SK-N-SH (cell line): Measurements from ENCODE around the gene ESRRA. TPM values are rescaled to one million over a fixed set of nuclear protein-coding genes. Genes with fewer than 3 reads are reported as not detected.
A peak's percentile ranks its signal among the peaks of the same experiment; 100 is the strongest.

Source experiments
- CTCF ChIA-PET: fragments of 300-600, 350-600 bp; formaldehyde crosslinking; extraction: SDS; loops from one replicate; lab custom pipeline; 2021; lab: Yijun Ruan, JAX
- POLR2A ChIA-PET: fragments of 350-600 bp; sonication (Branson Sonifier 250); formaldehyde crosslinking; extraction: SDS; loops from one replicate; lab custom pipeline; 2020; ENCODE audit warnings: antibody characterized with exemption, inconsistent platforms; lab: Yijun Ruan, JAX
- DNase-seq: peaks from one replicate; pipeline ENCODE4 v3.0.0; 2012
- H2AFZ ChIP-seq: fragments of 200-600 bp; sonication (generic); 2 replicates; pipeline ENCODE4 v1.8.1; 2016; ENCODE audit warnings: antibody characterized with exemption, mild to moderate bottlenecking, low read depth
- H3F3A ChIP-seq: fragments of 200-600 bp; sonication (generic); replicated peaks from 2 replicates; pipeline ENCODE3; 2016; ENCODE audit warnings: antibody characterized with exemption, mild to moderate bottlenecking; ENCODE audit not compliant: insufficient read depth
- H3K27ac ChIP-seq, 2 experiments: fragments of 200-500 bp in 1 of 2; fragments of 200-600 bp in 1 of 2; sonication (Bioruptor generic) in 1 of 2; sonication (generic), shearing (Covaris generic) in 1 of 2; 2 replicates each; pipeline versions ENCODE4 v1.5.1 to v1.6.1; 2014 to 2016; ENCODE audit warnings: low read depth in 2 of 2, inconsistent platforms in 1 of 2, low read length in 1 of 2, mild to moderate bottlenecking in 1 of 2, mixed read lengths in 1 of 2
- H3K27me3 ChIP-seq: fragments of 200-600 bp; sonication (generic), shearing (Covaris generic); 2 replicates; pipeline ENCODE4 v1.6.1; 2016; ENCODE audit warnings: mixed run types; ENCODE audit not compliant: insufficient read depth
- H3K36me3 ChIP-seq, 2 experiments: fragments of 200-500 bp in 1 of 2; fragments of 200-600 bp in 1 of 2; sonication (Bioruptor generic) in 1 of 2; sonication (generic) in 1 of 2; replicated peaks in 1 of 2; 2 replicates each; pipeline versions ENCODE3 to v1.5.1; 2014 to 2016; ENCODE audit warnings: low read length in 1 of 2, mild to moderate bottlenecking in 1 of 2; ENCODE audit not compliant: insufficient read depth in 2 of 2, control insufficient read depth in 1 of 2
- H3K4me1 ChIP-seq, 2 experiments: fragments of 200-500 bp in 1 of 2; fragments of 200-600 bp in 1 of 2; sonication (Bioruptor generic) in 1 of 2; sonication (generic), shearing (Covaris generic) in 1 of 2; 2 replicates each; pipeline versions ENCODE4 v1.5.1 to v1.6.1; 2014 to 2016; ENCODE audit warnings: low read depth in 1 of 2, low read length in 1 of 2, mixed run types in 1 of 2; ENCODE audit not compliant: insufficient read depth in 2 of 2, control insufficient read depth in 1 of 2
- H3K4me2 ChIP-seq: fragments of 200-600 bp; sonication (generic), shearing (Covaris generic); 2 replicates; pipeline ENCODE4 v1.6.1; 2017; ENCODE audit warnings: mixed run types
- H3K4me3 ChIP-seq, 2 experiments: fragments of 200-500 bp in 1 of 2; fragments of 200-600 bp in 1 of 2; sonication (Bioruptor generic) in 1 of 2; sonication (generic), shearing (Covaris generic) in 1 of 2; 2 replicates each; pipeline versions ENCODE4 v1.5.1 to v1.8.1; 2014 to 2016; ENCODE audit warnings: low read depth in 2 of 2, inconsistent platforms in 1 of 2, low read length in 1 of 2, mild to moderate bottlenecking in 1 of 2, mixed read lengths in 1 of 2, moderate library complexity in 1 of 2
- H3K79me2 ChIP-seq: fragments of 200-600 bp; sonication (generic); 2 replicates; pipeline ENCODE4 v1.8.1; 2017; ENCODE audit warnings: mild to moderate bottlenecking; ENCODE audit not compliant: insufficient read depth
- H3K9ac ChIP-seq: fragments of 200-600 bp; sonication (generic); 2 replicates; pipeline ENCODE4 v1.6.1; 2017; ENCODE audit warnings: mixed run types
- H3K9me2 ChIP-seq: fragments of 200-600 bp; sonication (generic); 2 replicates; pipeline ENCODE4 v1.6.1; 2017; ENCODE audit warnings: mixed run types
- H3K9me3 ChIP-seq: fragments of 200-600 bp; sonication (generic); 2 replicates; pipeline ENCODE4 v1.6.1; 2017; ENCODE audit warnings: mixed run types, mild to moderate bottlenecking, moderate library complexity
- H4K20me1 ChIP-seq: fragments of 200-600 bp; sonication (generic); 2 replicates; pipeline ENCODE4 v1.6.1; 2017; ENCODE audit warnings: mild to moderate bottlenecking, mixed run types; ENCODE audit not compliant: insufficient read depth
- CHD2 ChIP-seq: fragments of 150-350 bp; IDR thresholded peaks from 2 replicates; pipeline ENCODE4 v1.6.1; 2018; ENCODE audit warnings: low read length; ENCODE audit not compliant: partially characterized antibody
- ELF1 ChIP-seq: IDR thresholded peaks from 2 replicates; pipeline ENCODE4 v1.4.0; 2012
- EP300 ChIP-seq, 2 experiments: IDR thresholded peaks; 2 replicates each; pipeline versions ENCODE4 v1.4.0 to v1.6.1; 2012; ENCODE audit warnings: borderline replicate concordance in 1 of 2, low read depth in 1 of 2, low read length in 1 of 2
- FOSL2 ChIP-seq: IDR thresholded peaks from 2 replicates; pipeline ENCODE4 v1.4.0; 2012; ENCODE audit warnings: low read depth, mild to moderate bottlenecking, moderate library complexity, borderline replicate concordance
- FOXM1 ChIP-seq: IDR thresholded peaks from 2 replicates; pipeline ENCODE4 v1.4.0; 2012; ENCODE audit warnings: low read depth, mild to moderate bottlenecking
- GABPA ChIP-seq: IDR thresholded peaks from 2 replicates; pipeline ENCODE4 v1.4.0; 2012; ENCODE audit warnings: low read depth, mild to moderate bottlenecking
- GATA2 ChIP-seq: sonication (generic); formaldehyde crosslinking; IDR thresholded peaks from 2 replicates; pipeline ENCODE4 v1.5.0; 2020; ENCODE audit warnings: mild to moderate bottlenecking, missing genetic modification reagents
- IRF3 ChIP-seq: fragments of 150-350 bp; IDR thresholded peaks from 2 replicates; pipeline ENCODE4 v1.6.1; 2016; ENCODE audit warnings: mild to moderate bottlenecking, low read depth, low read length
- JUND ChIP-seq: IDR thresholded peaks from 2 replicates; pipeline ENCODE4 v1.4.0; 2012
- NFIC ChIP-seq: IDR thresholded peaks from 2 replicates; pipeline ENCODE4 v1.4.0; 2012; ENCODE audit warnings: borderline replicate concordance
- NRF1 ChIP-seq: IDR thresholded peaks from 2 replicates; pipeline ENCODE4 v1.6.1; 2012; ENCODE audit warnings: low read depth, mild to moderate bottlenecking, low read length
- PBX3 ChIP-seq: IDR thresholded peaks from 2 replicates; pipeline ENCODE4; 2012
- RCOR1 ChIP-seq: fragments of 150-350 bp; IDR thresholded peaks from 2 replicates; pipeline ENCODE4 v1.6.1; 2017; ENCODE audit warnings: antibody characterized with exemption, low read length
- RXRA ChIP-seq: IDR thresholded peaks from 2 replicates; pipeline ENCODE4 v1.4.0; 2012; ENCODE audit warnings: low read depth, mild to moderate bottlenecking, borderline replicate concordance
- SMC3 ChIP-seq: IDR thresholded peaks from 2 replicates; pipeline ENCODE4 v1.6.1; 2012; ENCODE audit warnings: low read depth, low read length, improper control_type of control experiment
- TAF1 ChIP-seq: IDR thresholded peaks from 2 replicates; pipeline ENCODE4 v1.6.1; 2012; ENCODE audit warnings: low read depth, mild to moderate bottlenecking, low read length, moderate library complexity, borderline replicate concordance
- TEAD4 ChIP-seq: IDR thresholded peaks from 2 replicates; pipeline ENCODE4 v1.4.0; 2012; ENCODE audit warnings: mild to moderate bottlenecking, borderline replicate concordance; ENCODE audit not compliant: insufficient read depth
- USF2 ChIP-seq: fragments of 150-350 bp; IDR thresholded peaks from 2 replicates; pipeline ENCODE4 v1.6.1; 2017; ENCODE audit warnings: antibody characterized with exemption, low read length, low read depth, borderline replicate concordance
- YY1 ChIP-seq: IDR thresholded peaks from 2 replicates; pipeline ENCODE4 v1.4.0; 2012; ENCODE audit warnings: low read depth, mild to moderate bottlenecking
- ZBTB33 ChIP-seq: IDR thresholded peaks from 2 replicates; pipeline ENCODE4 v1.4.0; 2012; ENCODE audit warnings: low read depth, borderline replicate concordance
- WGBS: methylation state at CpG from one replicate; pipeline ENCODE4 v1.1.6; 2017; ENCODE audit warnings: low lambda C conversion rate; 5-methylcytosine and 5-hydroxymethylcytosine counted together
- polyA plus RNA-seq, 3 experiments: library from polyadenylated mRNA; depleted of rRNA; stranded (reverse); fragments of >200 nt; gene quantifications; 2 replicates each; pipeline ENCODE4 v1.2.3, GENCODE V29; 2012
- TF ChIP-seq, protein P1 (sequence below): IDR thresholded peaks from 2 replicates; pipeline ENCODE4 v1.6.1; 2012; ENCODE audit warnings: mild to moderate bottlenecking, low read depth, low read length, moderate library complexity
- TF ChIP-seq, protein P2 (sequence below): IDR thresholded peaks from 2 replicates; pipeline ENCODE4 v1.4.0; 2012; ENCODE audit warnings: low read depth

Gene ESRRA
- polyA plus RNA-seq, 1 of the 3 experiments (the other 2 are of a cell fraction) = 27.8 TPM

- peak within 1 kb of the TSS; percentile 89 for H3K9ac ChIP-seq
- peak within 1 kb of the TSS; percentile 60 to 95 for H3K4me3 ChIP-seq
- H3K4me1 ChIP-seq = peaks cover 8 to 21% of the 10 kb centered on the region in 2 experiments; a peak in 2 of 4 replicates
- ChIA-PET POLR2A (interaction anchor here (0.5 to 3.2 kb wide), 8 partner anchors 9 to 105 kb away, joined by 3 to 33 read pairs (median 3); partner anchors contain the start of genes ESRRA and TRMT112), CTCF (interaction anchor here (1.6 to 12.2 kb wide), 4 partner anchors 12 to 34 kb away, joined by 5 to 196 read pairs (median 32); partner anchors contain the start of genes CATSPERZ, ESRRA and PLCB3)
- H3K27ac ChIP-seq = peak within 1 kb of the TSS; percentile 87 to 96
- H3F3A ChIP-seq = peaks cover 10% of the 10 kb centered on the region
- no peaks in the 10 kb centered on the region for H3K27me3 ChIP-seq
- peaks cover 28% of the 10 kb centered on the region for H3K79me2 ChIP-seq
- H2AFZ ChIP-seq = peak within 1 kb of the TSS; percentile 83
- WGBS = 0% methylated on average over 6 of the region's 102 CpGs
- H3K9me3 ChIP-seq = no peaks in the 10 kb centered on the region
- peak; percentile 97 for DNase-seq
- H3K4me2 ChIP-seq = peak within 1 kb of the TSS; percentile 100
- peaks cover 0 to 6% of the 10 kb centered on the region in 2 experiments for H3K36me3 ChIP-seq
- TF ChIP-seq, protein P1, sequence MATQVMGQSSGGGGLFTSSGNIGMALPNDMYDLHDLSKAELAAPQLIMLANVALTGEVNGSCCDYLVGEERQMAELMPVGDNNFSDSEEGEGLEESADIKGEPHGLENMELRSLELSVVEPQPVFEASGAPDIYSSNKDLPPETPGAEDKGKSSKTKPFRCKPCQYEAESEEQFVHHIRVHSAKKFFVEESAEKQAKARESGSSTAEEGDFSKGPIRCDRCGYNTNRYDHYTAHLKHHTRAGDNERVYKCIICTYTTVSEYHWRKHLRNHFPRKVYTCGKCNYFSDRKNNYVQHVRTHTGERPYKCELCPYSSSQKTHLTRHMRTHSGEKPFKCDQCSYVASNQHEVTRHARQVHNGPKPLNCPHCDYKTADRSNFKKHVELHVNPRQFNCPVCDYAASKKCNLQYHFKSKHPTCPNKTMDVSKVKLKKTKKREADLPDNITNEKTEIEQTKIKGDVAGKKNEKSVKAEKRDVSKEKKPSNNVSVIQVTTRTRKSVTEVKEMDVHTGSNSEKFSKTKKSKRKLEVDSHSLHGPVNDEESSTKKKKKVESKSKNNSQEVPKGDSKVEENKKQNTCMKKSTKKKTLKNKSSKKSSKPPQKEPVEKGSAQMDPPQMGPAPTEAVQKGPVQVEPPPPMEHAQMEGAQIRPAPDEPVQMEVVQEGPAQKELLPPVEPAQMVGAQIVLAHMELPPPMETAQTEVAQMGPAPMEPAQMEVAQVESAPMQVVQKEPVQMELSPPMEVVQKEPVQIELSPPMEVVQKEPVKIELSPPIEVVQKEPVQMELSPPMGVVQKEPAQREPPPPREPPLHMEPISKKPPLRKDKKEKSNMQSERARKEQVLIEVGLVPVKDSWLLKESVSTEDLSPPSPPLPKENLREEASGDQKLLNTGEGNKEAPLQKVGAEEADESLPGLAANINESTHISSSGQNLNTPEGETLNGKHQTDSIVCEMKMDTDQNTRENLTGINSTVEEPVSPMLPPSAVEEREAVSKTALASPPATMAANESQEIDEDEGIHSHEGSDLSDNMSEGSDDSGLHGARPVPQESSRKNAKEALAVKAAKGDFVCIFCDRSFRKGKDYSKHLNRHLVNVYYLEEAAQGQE = no peak
- TF ChIP-seq ZBTB33 (peak; percentile 67; the same call in 1 of the 2 replicates), TAF1 (no peak; the same call in 1 of the 2 replicates), EP300 (IDR thresholded peaks at IDR 0.05; ENCODE audit: borderline replicate concordance in 1 of 2, low read depth in 1 of 2, low read length in 1 of 2) (no peak), GABPA (peak; percentile 67; the same call in 1 of the 2 replicates), GATA2 (CRISPR knock-in tag) (peak; percentile 44; the same call in 1 of the 2 replicates), RCOR1 (no peak), JUND (no peak), ELF1 (peak; percentile 89), NFIC (no peak), USF2 (no peak), NRF1 (peak; percentile 83), IRF3 (no peak), FOXM1 (no peak), CHD2 (peak; percentile 56), TEAD4 (no peak), RXRA (no peak), SMC3 (no peak), PBX3 (peak; percentile 28), FOSL2 (no peak), YY1 (peak; percentile 93)
- TF ChIP-seq, protein P2, sequence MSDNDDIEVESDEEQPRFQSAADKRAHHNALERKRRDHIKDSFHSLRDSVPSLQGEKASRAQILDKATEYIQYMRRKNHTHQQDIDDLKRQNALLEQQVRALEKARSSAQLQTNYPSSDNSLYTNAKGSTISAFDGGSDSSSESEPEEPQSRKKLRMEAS = no peak
- H3K9me2 ChIP-seq = no peaks in the 10 kb centered on the region
- no peaks in the 10 kb centered on the region for H4K20me1 ChIP-seq
Measured at GRCh38 chr11:64284962-64285884, 20.1 kb upstream of the ESRRA start, which contains the start of gene GPR137. Gene GPR137 (plus strand): TSS chr11:64285848. CDS start chr11:64286525, 677 bp downstream.
